SK-N-SH (cell line): ENCODE measurements around the gene NREP. TPM values are rescaled to one million over a fixed set of nuclear protein-coding genes. Genes with fewer than 3 reads are reported as not detected.
A peak's percentile ranks its signal among the peaks of the same experiment; 100 is the strongest.

ENCODE experiments used
- CTCF ChIA-PET: fragments of 300-600, 350-600 bp; formaldehyde crosslinking; extraction: SDS; loops from one replicate; lab custom pipeline; 2021; lab: Yijun Ruan, JAX
- POLR2A ChIA-PET: fragments of 350-600 bp; sonication (Branson Sonifier 250); formaldehyde crosslinking; extraction: SDS; loops from one replicate; lab custom pipeline; 2020; ENCODE audit warnings: antibody characterized with exemption, inconsistent platforms; lab: Yijun Ruan, JAX
- DNase-seq: peaks from one replicate; pipeline ENCODE4 v3.0.0; 2012
- H2AFZ ChIP-seq: fragments of 200-600 bp; sonication (generic); 2 replicates; pipeline ENCODE4 v1.8.1; 2016; ENCODE audit warnings: antibody characterized with exemption, mild to moderate bottlenecking, low read depth
- H3F3A ChIP-seq: fragments of 200-600 bp; sonication (generic); replicated peaks from 2 replicates; pipeline ENCODE3; 2016; ENCODE audit warnings: antibody characterized with exemption, mild to moderate bottlenecking; ENCODE audit not compliant: insufficient read depth
- H3K27ac ChIP-seq, 2 experiments: fragments of 200-500 bp in 1 of 2; fragments of 200-600 bp in 1 of 2; sonication (Bioruptor generic) in 1 of 2; sonication (generic), shearing (Covaris generic) in 1 of 2; 2 replicates each; pipeline versions ENCODE4 v1.5.1 to v1.6.1; 2014 to 2016; ENCODE audit warnings: low read depth in 2 of 2, inconsistent platforms in 1 of 2, low read length in 1 of 2, mild to moderate bottlenecking in 1 of 2, mixed read lengths in 1 of 2
- H3K27me3 ChIP-seq: fragments of 200-600 bp; sonication (generic), shearing (Covaris generic); 2 replicates; pipeline ENCODE4 v1.6.1; 2016; ENCODE audit warnings: mixed run types; ENCODE audit not compliant: insufficient read depth
- H3K36me3 ChIP-seq, 2 experiments: fragments of 200-500 bp in 1 of 2; fragments of 200-600 bp in 1 of 2; sonication (Bioruptor generic) in 1 of 2; sonication (generic) in 1 of 2; replicated peaks in 1 of 2; 2 replicates each; pipeline versions ENCODE3 to v1.5.1; 2014 to 2016; ENCODE audit warnings: low read length in 1 of 2, mild to moderate bottlenecking in 1 of 2; ENCODE audit not compliant: insufficient read depth in 2 of 2, control insufficient read depth in 1 of 2
- H3K4me1 ChIP-seq, 2 experiments: fragments of 200-500 bp in 1 of 2; fragments of 200-600 bp in 1 of 2; sonication (Bioruptor generic) in 1 of 2; sonication (generic), shearing (Covaris generic) in 1 of 2; 2 replicates each; pipeline versions ENCODE4 v1.5.1 to v1.6.1; 2014 to 2016; ENCODE audit warnings: low read depth in 1 of 2, low read length in 1 of 2, mixed run types in 1 of 2; ENCODE audit not compliant: insufficient read depth in 2 of 2, control insufficient read depth in 1 of 2
- H3K4me2 ChIP-seq: fragments of 200-600 bp; sonication (generic), shearing (Covaris generic); 2 replicates; pipeline ENCODE4 v1.6.1; 2017; ENCODE audit warnings: mixed run types
- H3K4me3 ChIP-seq, 2 experiments: fragments of 200-500 bp in 1 of 2; fragments of 200-600 bp in 1 of 2; sonication (Bioruptor generic) in 1 of 2; sonication (generic), shearing (Covaris generic) in 1 of 2; 2 replicates each; pipeline versions ENCODE4 v1.5.1 to v1.8.1; 2014 to 2016; ENCODE audit warnings: low read depth in 2 of 2, inconsistent platforms in 1 of 2, low read length in 1 of 2, mild to moderate bottlenecking in 1 of 2, mixed read lengths in 1 of 2, moderate library complexity in 1 of 2
- H3K79me2 ChIP-seq: fragments of 200-600 bp; sonication (generic); 2 replicates; pipeline ENCODE4 v1.8.1; 2017; ENCODE audit warnings: mild to moderate bottlenecking; ENCODE audit not compliant: insufficient read depth
- H3K9ac ChIP-seq: fragments of 200-600 bp; sonication (generic); 2 replicates; pipeline ENCODE4 v1.6.1; 2017; ENCODE audit warnings: mixed run types
- H3K9me2 ChIP-seq: fragments of 200-600 bp; sonication (generic); 2 replicates; pipeline ENCODE4 v1.6.1; 2017; ENCODE audit warnings: mixed run types
- H3K9me3 ChIP-seq: fragments of 200-600 bp; sonication (generic); 2 replicates; pipeline ENCODE4 v1.6.1; 2017; ENCODE audit warnings: mixed run types, mild to moderate bottlenecking, moderate library complexity
- H4K20me1 ChIP-seq: fragments of 200-600 bp; sonication (generic); 2 replicates; pipeline ENCODE4 v1.6.1; 2017; ENCODE audit warnings: mild to moderate bottlenecking, mixed run types; ENCODE audit not compliant: insufficient read depth
- ELF1 ChIP-seq: IDR thresholded peaks from 2 replicates; pipeline ENCODE4 v1.4.0; 2012
- EP300 ChIP-seq, 2 experiments: IDR thresholded peaks; 2 replicates each; pipeline versions ENCODE4 v1.4.0 to v1.6.1; 2012; ENCODE audit warnings: borderline replicate concordance in 1 of 2, low read depth in 1 of 2, low read length in 1 of 2
- FOSL2 ChIP-seq: IDR thresholded peaks from 2 replicates; pipeline ENCODE4 v1.4.0; 2012; ENCODE audit warnings: low read depth, mild to moderate bottlenecking, moderate library complexity, borderline replicate concordance
- FOXM1 ChIP-seq: IDR thresholded peaks from 2 replicates; pipeline ENCODE4 v1.4.0; 2012; ENCODE audit warnings: low read depth, mild to moderate bottlenecking
- GABPA ChIP-seq: IDR thresholded peaks from 2 replicates; pipeline ENCODE4 v1.4.0; 2012; ENCODE audit warnings: low read depth, mild to moderate bottlenecking
- GATA2 ChIP-seq: sonication (generic); formaldehyde crosslinking; IDR thresholded peaks from 2 replicates; pipeline ENCODE4 v1.5.0; 2020; ENCODE audit warnings: mild to moderate bottlenecking, missing genetic modification reagents
- JUND ChIP-seq: IDR thresholded peaks from 2 replicates; pipeline ENCODE4 v1.4.0; 2012
- MEF2A ChIP-seq: IDR thresholded peaks from 2 replicates; pipeline ENCODE4 v1.4.0; 2012; ENCODE audit warnings: low read depth, borderline replicate concordance
- POLR2AphosphoS5 ChIP-seq: IDR thresholded peaks from 2 replicates; pipeline ENCODE4 v1.6.1; 2012; ENCODE audit warnings: low read depth, low read length
- SIN3A ChIP-seq: IDR thresholded peaks from 2 replicates; pipeline ENCODE4 v1.6.1; 2012; ENCODE audit warnings: low read depth, mild to moderate bottlenecking, low read length, moderate library complexity, borderline replicate concordance
- SMC3 ChIP-seq: IDR thresholded peaks from 2 replicates; pipeline ENCODE4 v1.6.1; 2012; ENCODE audit warnings: low read depth, low read length, improper control_type of control experiment
- TAF1 ChIP-seq: IDR thresholded peaks from 2 replicates; pipeline ENCODE4 v1.6.1; 2012; ENCODE audit warnings: low read depth, mild to moderate bottlenecking, low read length, moderate library complexity, borderline replicate concordance
- TCF12 ChIP-seq: IDR thresholded peaks from 2 replicates; pipeline ENCODE4 v1.4.0; 2012
- TEAD4 ChIP-seq: IDR thresholded peaks from 2 replicates; pipeline ENCODE4 v1.4.0; 2012; ENCODE audit warnings: mild to moderate bottlenecking, borderline replicate concordance; ENCODE audit not compliant: insufficient read depth
- WGBS: methylation state at CpG from one replicate; pipeline ENCODE4 v1.1.6; 2017; ENCODE audit warnings: low lambda C conversion rate; 5-methylcytosine and 5-hydroxymethylcytosine counted together
- polyA plus RNA-seq, 3 experiments: library from polyadenylated mRNA; depleted of rRNA; stranded (reverse); fragments of >200 nt; gene quantifications; 2 replicates each; pipeline ENCODE4 v1.2.3, GENCODE V29; 2012
- TF ChIP-seq, protein P1 (sequence below): IDR thresholded peaks from 2 replicates; pipeline ENCODE4; 2012
- TF ChIP-seq, protein P2 (sequence below): IDR thresholded peaks from 2 replicates; pipeline ENCODE4 v1.4.0; 2012; ENCODE audit warnings: low read depth, borderline replicate concordance
- TF ChIP-seq, protein P3 (sequence below): IDR thresholded peaks from 2 replicates; pipeline ENCODE4 v1.4.0; 2012; ENCODE audit warnings: low read depth

Gene NREP
- polyA plus RNA-seq, 1 of the 3 experiments (the other 2 are of a cell fraction): 94.4 TPM

DNA sequence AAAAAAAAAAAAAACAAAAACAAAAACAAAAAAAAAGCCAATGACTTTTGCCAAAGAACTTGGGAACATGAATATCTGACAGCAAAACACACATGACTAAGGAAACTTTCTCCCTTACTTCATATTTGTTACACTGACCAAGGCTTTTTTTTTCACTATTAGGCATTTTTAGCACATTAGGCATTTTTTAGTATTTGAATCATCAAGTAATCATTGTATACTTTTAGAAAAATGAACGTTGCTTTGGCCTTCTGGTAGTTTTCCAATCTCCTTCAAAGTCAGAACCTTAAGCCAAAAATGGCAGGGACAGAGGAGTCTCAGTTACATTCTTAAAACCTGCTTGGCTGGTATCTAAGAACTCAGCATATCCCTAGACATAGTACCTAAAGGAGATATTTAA lies 19.3 kb downstream of the NREP start:
- Histone ChIP-seq H3F3A (peaks cover 26% of the 10 kb centered on the region), H3K4me2 (peak overlapping the region; percentile 29; the same call in 1 of the 2 replicates), H4K20me1 (peaks cover 5% of the 10 kb centered on the region; the same call in 1 of the 2 replicates), H2AFZ (no peak overlapping the region), H3K9ac (no peak overlapping the region), H3K4me1 (peaks cover 15 to 36% of the 10 kb centered on the region in 2 experiments), H3K36me3 (peaks cover 53 to 60% of the 10 kb centered on the region in 2 experiments), H3K9me3 (no peaks in the 10 kb centered on the region), H3K27me3 (no peaks in the 10 kb centered on the region), H3K79me2 (peaks cover 61% of the 10 kb centered on the region), H3K4me3 (no peak overlapping the region), H3K27ac (peak overlapping the region; percentile 43 to 65), H3K9me2 (no peaks in the 10 kb centered on the region)
- CTCF ChIA-PET: interaction anchor here (0.6 kb wide), 1 partner anchor 19 kb away, joined by 3 read pairs; no protein-coding TSS in a partner anchor
- POLR2A ChIA-PET: no interaction called here
- DNase-seq: no peak
- WGBS: 6% methylated on average over 1 of the region's 1 CpG
- no peak for TF ChIP-seq POLR2AphosphoS5
- TF ChIP-seq ELF1: no peak
- TF ChIP-seq, protein P1, sequence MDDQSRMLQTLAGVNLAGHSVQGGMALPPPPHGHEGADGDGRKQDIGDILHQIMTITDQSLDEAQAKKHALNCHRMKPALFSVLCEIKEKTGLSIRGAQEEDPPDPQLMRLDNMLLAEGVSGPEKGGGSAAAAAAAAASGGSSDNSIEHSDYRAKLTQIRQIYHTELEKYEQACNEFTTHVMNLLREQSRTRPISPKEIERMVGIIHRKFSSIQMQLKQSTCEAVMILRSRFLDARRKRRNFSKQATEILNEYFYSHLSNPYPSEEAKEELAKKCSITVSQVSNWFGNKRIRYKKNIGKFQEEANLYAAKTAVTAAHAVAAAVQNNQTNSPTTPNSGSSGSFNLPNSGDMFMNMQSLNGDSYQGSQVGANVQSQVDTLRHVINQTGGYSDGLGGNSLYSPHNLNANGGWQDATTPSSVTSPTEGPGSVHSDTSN: peak; percentile 2; the same call in 1 of the 2 replicates
- TF ChIP-seq FOXM1: peak; percentile 52; the same call in 1 of the 2 replicates
- TF ChIP-seq FOSL2: peak; percentile 44
- TF ChIP-seq JUND: peak; percentile 49
- TF ChIP-seq, protein P2, sequence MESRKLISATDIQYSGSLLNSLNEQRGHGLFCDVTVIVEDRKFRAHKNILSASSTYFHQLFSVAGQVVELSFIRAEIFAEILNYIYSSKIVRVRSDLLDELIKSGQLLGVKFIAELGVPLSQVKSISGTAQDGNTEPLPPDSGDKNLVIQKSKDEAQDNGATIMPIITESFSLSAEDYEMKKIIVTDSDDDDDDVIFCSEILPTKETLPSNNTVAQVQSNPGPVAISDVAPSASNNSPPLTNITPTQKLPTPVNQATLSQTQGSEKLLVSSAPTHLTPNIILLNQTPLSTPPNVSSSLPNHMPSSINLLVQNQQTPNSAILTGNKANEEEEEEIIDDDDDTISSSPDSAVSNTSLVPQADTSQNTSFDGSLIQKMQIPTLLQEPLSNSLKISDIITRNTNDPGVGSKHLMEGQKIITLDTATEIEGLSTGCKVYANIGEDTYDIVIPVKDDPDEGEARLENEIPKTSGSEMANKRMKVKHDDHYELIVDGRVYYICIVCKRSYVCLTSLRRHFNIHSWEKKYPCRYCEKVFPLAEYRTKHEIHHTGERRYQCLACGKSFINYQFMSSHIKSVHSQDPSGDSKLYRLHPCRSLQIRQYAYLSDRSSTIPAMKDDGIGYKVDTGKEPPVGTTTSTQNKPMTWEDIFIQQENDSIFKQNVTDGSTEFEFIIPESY: 0 out of 2 replicates have a peak, but pooled peaks have one; percentile 15
- TF ChIP-seq GATA2 (CRISPR knock-in tag): no peak
- TF ChIP-seq TEAD4: peak; percentile 39; the same call in 1 of the 2 replicates
- peak; percentile 47 for TF ChIP-seq TCF12
- TF ChIP-seq TAF1: no peak

DNA sequence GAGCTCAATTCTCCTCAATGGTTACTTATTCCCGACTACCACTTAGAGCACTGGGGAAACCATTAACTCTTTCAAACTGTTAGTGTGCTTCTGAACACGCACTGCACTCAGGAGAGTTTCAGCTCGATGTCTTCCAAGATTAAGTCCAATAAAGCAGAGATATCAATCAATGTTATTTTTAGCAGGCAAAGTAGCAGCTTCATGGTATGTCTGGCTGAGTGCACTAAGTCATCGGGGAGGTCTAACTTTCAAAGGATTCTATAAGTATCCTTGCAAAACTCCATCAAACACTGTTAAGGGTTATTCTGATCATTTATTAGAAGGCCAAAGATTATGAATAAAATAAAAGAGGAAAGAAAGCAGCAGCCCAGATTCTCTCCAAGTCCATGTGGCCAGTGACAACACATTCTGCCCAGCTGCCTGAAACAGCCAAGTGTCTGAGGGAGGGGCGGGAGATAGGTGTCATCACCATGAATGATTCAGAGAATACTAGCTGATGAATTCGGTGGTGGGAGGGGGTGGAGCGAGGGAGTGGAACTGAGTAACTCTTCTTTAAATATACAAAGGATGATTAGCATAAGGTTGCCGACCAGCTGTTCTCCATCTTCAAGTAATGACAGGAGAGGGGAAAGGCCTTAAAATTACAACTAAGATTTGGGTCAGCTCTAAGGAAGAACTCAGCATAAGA lies 21.3 kb downstream of the NREP start:
- Histone ChIP-seq H4K20me1 (peaks cover 4% of the 10 kb centered on the region; the same call in 1 of the 2 replicates), H3F3A (peaks cover 26% of the 10 kb centered on the region), H3K36me3 (peaks cover 63 to 73% of the 10 kb centered on the region in 2 experiments), H3K9me3 (no peaks in the 10 kb centered on the region), H3K9ac (no peak overlapping the region), H3K27ac (peak overlapping the region in 1 of 2 experiments; percentile 65; a peak in 1 of 4 replicates), H3K4me2 (peak overlapping the region; percentile 23; the same call in 1 of the 2 replicates), H3K9me2 (no peaks in the 10 kb centered on the region), H3K27me3 (no peaks in the 10 kb centered on the region), H2AFZ (no peak overlapping the region), H3K4me1 (peaks cover 10 to 34% of the 10 kb centered on the region in 2 experiments), H3K79me2 (peaks cover 41% of the 10 kb centered on the region), H3K4me3 (no peak overlapping the region)
- TF ChIP-seq, protein P1: peak; percentile 75
- TF ChIP-seq MEF2A (0 out of 2 replicates have a peak, but pooled peaks have one; percentile 20), JUND (peak; percentile 48; the same call in 1 of the 2 replicates), EP300 (IDR thresholded peaks at IDR 0.05; ENCODE audit: borderline replicate concordance in 1 of 2, low read depth in 1 of 2, low read length in 1 of 2) (peak in 1 of 2 experiments; percentile 32; a peak in 1 of 4 replicates), SMC3 (no peak), FOSL2 (peak; percentile 65; the same call in 1 of the 2 replicates), GABPA (no peak), TCF12 (peak; percentile 74), TEAD4 (no peak), SIN3A (0 out of 2 replicates have a peak, but pooled peaks have one; percentile 45)
- TF ChIP-seq, protein P3, sequence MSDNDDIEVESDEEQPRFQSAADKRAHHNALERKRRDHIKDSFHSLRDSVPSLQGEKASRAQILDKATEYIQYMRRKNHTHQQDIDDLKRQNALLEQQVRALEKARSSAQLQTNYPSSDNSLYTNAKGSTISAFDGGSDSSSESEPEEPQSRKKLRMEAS: peak; percentile 57
- ChIA-PET POLR2A (no interaction called here), CTCF (no interaction called here)
- 54% methylated on average over 8 of the region's 8 CpGs for whole genome bisulfite sequencing
- no peak for DNase-seq
